Stimulated activated CD4-positive, alpha-beta T cell treated with anti-CD3 and anti-CD28 coated beads, Interleukin-1b, Interleukin-23, amount 100 ng/mL, for 1 hour (primary cell): Measurements from ENCODE around the gene PRKCD.
A peak's percentile ranks its signal among the peaks of the same experiment; 100 is the strongest.

Source experiments
- DNase-seq, 2 donors: peaks; one replicate each; pipeline ENCODE4 v3.0.0-alpha.2; 2020; ENCODE audit warnings: low read depth in 2 of 2

The PRKCD gene

DNA sequence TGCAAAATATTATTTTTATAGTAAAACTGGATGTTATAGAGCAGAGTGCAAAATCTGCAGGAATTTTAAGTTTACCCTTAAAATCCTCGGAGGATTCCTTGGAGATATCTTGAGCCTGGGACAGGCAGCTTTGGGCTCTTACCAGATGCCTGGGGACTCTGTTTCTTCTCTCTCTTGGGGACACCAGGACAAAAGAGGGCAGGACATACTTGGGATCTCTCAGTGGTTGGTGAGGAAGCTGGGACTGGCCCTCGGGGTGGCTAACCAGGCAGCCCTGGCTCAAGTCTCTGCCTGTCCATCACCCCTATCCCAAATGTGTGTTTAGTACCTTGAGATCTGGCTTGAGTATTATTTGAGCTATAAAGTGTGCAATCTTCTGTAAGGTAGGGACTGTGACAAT lies 56.2 kb downstream of the PRKCD start:
- no peak for DNase-seq

DNA sequence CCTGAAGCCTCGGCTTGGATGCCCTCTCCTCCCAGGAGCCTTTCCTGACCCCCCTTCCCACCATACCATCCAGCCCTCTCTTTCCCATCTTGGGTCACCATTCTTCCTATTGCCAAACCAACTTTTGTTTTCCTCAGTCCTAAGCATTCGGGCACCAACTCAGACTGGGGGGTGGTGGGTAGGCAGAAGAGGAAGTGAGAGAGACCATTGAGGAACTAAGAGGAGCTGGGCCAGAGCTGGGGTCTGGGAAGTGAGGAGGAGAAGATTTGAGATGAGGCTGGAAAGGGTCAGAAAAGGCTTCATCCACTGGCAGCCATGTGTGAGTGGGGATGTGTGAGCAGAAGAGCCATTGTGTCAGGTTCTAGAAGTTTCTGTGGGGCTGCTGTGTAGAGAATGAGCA lies 57.1 kb downstream of the PRKCD start:
- DNase-seq = no peak

GRCh38 chr3:53219895-53220483 lies 59.0 kb downstream of the PRKCD start:
- DNase-seq = peak; percentile 47 to 62

GRCh38 chr3:53221345-53221744 lies 60.3 kb downstream of the PRKCD start:
- no peak for DNase-seq

DNA sequence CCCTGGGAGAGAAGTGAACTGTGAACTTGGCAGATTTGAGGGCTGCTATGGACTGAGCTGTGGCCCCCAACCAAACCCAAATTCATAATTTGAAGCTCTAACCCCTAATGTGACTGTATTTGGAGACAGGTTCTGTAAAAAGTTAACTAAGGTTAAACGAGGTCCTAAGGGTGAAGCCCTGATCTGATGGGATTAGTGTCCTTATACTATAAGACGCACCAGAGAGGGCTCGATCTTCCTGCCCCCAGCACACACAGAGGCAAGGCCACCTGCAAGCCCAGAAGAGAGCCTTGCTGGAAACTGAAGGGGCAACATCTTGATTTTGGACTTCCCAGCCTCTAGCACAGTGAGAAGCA lies 60.8 kb downstream of the PRKCD start:
- DNase-seq = no peak

DNA sequence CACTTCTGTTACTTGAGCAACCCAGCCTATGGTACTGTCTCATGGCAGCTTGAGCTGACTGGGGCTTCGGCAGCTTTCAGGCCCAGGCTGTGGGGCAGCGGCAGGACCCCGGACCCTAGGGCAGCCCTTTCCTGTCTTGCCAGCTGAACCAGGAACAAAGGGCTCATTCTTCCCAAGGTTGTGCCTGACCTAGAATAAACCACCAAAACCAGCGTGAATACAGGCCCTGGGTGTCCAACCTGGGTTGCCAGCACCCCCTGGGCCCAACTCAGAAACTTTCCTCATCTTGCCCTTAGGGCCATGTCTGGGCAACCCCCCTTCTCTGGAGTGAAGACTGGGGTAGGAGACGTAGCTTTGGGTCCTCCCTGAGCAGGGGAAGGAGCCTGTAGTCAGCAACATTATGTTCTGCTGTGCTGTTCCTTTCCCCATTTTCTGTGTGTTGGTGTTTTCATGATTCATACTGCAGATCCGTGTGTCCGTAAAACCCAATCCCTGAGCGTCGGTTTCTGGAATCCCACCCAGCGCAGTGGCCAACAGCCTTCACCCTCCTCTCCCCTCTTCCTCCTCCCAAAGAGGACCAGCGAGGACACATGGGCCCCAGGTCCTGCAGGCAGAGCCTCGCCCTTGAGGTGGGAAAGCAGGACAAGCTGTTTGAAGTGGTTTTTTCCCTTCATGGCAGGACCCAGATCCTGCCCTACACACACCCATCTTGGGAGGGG lies 61.3 kb downstream of the PRKCD start:
- DNase-seq = no peak

- DNase-seq = no peak
Observed at GRCh38 chr3:53223025-53223424, 62.0 kb downstream of the PRKCD start.

GRCh38 chr3:53223541-53223966 lies 62.5 kb downstream of the PRKCD start:
- no peak for DNase-seq

DNA sequence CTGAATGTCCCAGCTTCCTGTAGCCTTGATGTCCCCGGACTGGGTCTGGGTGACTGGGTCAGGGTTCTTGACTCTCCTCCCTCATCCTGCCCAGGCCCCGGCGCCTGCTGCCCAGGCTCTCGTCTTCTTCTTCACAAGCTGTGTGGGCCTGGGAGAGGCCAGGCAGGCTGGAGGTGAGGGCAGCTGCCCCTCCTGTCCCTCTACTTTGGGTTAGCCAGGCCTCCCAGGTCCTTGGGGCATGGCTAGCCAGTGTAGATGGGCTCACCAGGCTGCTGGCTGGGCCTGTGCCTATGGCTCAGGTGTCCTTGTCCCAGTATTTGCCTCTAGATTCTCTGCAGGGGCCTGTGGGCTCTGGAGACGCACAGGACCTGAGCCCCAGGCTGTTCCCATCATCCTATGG lies 63.0 kb downstream of the PRKCD start:
- no peak for DNase-seq

DNA sequence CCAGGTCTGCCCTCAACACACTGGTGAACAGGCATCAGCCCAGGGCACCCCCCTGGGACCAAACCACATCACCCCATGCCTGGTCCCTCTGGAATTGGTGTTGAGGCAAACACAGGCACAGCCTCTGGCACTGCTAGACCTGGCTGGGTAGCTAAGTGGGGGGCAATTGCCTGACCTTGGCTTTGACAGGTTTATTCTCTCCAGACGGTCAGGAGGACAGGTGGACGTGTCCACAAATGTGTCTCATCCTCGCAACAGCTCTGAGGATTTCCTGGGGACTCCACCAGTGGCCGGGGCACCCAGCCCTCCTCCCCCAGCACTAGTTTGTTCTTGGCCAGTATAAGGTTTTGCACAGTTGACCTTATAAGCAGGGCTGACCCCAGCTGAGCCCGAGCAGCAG lies 63.5 kb downstream of the PRKCD start:
- DNase-seq = no peak

- no peak for DNase-seq
Observed at GRCh38 chr3:53225181-53225580, 64.2 kb downstream of the PRKCD start.

- DNase-seq = no peak
Observed at GRCh38 chr3:53225651-53226050, 64.6 kb downstream of the PRKCD start.

GRCh38 chr3:53226142-53226840 lies 65.3 kb downstream of the PRKCD start:
- DNase-seq = no peak

- DNase-seq = no peak
Observed at GRCh38 chr3:53226841-53227407, 65.9 kb downstream of the PRKCD start.

DNA sequence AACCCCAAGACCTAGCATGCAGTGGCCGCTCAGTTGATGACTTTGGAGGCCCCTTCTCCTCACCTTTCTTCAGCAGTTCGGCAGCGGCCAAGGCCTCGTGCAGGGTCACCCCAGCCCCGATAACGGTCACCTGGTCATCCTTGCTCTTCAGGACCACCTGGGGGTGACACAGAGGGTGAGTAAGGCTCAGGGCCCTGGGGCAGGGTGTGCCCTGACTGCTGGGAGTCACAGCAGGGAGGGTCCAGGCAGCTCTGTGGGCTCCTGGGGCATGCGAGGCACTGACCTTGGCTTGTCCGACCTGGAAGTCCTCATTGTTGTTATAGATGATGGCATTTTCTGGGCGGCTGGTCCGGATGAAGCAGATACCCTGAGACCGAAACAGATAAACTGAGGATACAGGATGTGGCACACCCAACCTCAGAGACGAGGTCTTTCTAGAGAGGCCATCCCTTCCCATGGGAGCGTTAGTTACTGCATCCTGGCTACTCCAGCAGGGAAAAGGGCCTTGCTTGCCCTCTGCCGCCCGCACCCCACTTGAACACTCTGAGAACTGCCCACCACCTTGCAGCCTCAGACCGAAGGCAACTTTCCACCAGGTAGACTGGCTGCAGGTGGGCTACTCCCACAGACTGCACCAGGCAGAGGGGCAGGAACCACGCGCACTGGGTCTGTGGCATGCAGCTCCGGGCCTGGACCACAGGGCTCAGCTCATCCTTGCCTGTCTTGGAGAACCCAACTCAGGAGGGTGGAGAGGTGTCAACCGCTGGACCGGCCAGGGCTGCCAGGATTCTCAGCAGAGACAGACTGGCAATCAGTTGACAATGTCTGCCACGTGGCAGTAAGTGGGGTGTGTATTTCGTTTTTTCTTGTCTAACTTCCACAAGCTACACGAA lies 67.2 kb downstream of the PRKCD start:
- DNase-seq = no peak

GRCh38 chr3:53229171-53229570 lies 68.2 kb downstream of the PRKCD start:
- DNase-seq = no peak

- DNase-seq = no peak
Observed at GRCh38 chr3:53229606-53230005, 68.6 kb downstream of the PRKCD start.

DNA sequence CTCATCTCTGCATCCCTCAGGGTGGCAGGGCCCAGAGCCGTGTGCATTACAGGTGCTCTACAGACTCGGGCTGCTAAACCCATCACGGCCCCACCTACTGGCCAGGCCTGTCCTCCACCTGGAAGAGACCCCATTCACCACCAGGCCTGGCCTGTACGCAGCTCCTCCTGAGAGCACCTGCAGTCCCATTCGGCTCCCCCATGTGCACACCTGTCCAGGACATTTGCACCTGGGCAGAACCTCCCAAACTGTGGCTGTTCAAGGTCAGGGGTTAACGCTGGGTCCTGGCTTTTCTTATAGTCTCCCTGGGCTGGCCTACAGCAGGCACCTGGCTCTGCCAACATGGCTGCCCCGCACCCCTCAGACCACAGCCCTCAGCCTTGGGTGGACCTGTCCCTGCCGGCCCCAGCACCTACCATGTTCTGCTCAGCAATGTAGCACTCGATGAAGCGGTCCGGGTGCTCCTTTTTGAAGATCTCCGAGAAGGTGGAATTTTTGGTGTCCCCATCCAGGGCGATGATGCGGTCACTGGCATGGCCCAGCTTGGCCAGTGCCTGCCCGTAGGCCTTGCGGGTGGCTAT lies 69.1 kb downstream of the PRKCD start:
- DNase-seq = no peak

GRCh38 chr3:53230789-53231188 lies 69.8 kb downstream of the PRKCD start:
- DNase-seq = no peak

DNA sequence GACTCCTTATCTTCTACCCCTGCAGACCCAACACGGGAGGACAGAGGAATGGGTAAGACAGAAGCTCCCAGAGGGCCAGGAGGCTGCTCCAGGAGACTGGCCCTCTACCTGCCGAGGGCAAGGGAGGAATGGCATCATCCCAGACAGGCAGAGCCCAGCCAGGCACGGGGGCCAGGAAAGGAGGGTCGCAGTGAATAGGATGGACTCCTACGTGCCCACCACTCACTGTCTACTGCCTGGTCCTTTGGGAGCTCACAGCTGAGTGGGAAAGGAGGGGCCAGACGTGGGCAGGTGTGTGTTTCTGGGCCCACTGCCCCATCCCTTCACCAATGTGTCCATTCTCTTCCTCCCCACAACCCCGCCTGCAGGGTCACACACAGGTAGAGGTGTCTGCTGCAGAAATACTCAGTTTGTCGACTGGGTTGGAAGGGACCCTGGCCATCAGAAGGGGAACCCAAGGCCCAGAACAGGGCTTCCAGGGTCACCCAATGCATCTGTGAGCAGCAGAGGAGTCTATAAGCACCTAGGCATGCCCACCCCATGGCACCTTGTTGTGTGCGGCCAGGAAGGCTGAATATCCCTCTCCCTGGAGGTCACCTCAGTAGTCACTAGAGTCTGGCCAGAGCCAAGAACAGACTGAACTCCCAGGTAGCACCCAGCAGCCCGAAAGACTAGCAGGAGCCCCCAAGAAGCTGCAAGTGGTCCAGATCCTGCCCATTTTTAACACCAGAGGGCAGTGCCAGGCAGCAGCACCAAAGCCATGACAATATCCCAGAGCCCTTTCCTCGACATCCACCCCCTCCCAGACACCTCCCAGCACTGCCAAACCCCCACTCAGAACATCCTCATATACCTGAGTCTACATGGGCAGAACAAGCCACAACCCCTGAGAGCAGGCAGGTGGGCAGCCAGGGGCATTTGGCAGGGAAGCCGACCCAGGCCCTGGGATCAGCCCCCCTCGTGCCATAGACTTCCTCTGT lies 70.8 kb downstream of the PRKCD start:
- no peak for DNase-seq
